ENCODE data around the gene PRSS50. TPM values are rescaled to one million over a fixed set of nuclear protein-coding genes. Genes with fewer than 3 reads are reported as not detected.

Gene PRSS50
- total RNA-seq, 2 experiments from 2014 or later: not detected

DNA sequence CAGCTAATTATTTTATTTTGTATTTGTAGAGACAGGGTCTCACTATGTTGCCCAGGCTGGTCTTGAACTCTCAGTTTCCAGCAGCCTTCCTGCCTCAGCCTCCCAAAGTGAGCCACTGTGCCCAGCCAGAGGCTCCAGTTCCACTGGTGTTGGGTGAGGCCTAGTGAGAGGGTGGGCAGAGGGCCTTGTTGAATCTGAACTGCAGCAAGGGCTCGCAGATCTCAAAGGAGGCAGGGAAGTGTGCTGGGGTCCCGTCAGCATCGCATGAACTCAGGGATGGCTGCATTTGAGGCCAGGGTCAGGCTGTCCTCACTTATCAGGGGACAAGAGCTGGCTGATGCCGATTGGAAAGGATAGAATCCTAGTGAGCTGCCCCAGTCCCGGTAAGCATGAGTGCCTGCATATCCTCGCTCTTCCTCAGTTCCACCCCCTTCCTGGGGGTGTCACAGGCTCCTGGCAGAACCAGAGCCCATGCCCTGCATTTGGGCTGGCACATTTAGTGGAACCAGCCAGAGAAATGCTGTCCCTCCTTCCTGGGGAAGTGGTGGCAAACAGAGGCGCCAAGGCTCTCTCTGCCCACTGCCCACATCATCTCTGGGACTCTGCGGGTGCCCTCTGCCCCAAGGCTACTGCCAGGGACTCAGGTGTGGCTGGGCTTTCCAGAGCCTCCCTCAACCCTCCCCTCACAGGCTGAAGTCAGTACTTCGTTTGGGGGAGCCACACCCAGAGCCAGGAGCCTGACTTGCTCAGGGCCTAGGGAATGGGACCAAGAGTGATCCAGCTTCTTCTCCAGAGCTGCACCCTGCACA lies 48.3 kb downstream of the PRSS50 start:
- no peak for DNase-seq
- H3K36me3 Mint-ChIP-seq (ENCODE audit: low read depth): no peaks in the 10 kb centered on the region
- POLR2A ChIA-PET: no interaction called here
- H3K4me3 Mint-ChIP-seq: no peak overlapping the region
- no peak for ATAC-seq
- H3K27ac Mint-ChIP-seq: no peak overlapping the region
- CTCF ChIA-PET: interaction anchor here (1.2 kb wide), 1 partner anchor 40 kb away, joined by 3 read pairs; no protein-coding TSS in a partner anchor
- no peaks in the 10 kb centered on the region for H3K4me1 Mint-ChIP-seq (ENCODE audit: low read depth)
- H3K27me3 Mint-ChIP-seq (ENCODE audit: low read depth): no peaks in the 10 kb centered on the region
- H3K9me3 Mint-ChIP-seq (ENCODE audit: insufficient read depth): no peaks in the 10 kb centered on the region

DNA sequence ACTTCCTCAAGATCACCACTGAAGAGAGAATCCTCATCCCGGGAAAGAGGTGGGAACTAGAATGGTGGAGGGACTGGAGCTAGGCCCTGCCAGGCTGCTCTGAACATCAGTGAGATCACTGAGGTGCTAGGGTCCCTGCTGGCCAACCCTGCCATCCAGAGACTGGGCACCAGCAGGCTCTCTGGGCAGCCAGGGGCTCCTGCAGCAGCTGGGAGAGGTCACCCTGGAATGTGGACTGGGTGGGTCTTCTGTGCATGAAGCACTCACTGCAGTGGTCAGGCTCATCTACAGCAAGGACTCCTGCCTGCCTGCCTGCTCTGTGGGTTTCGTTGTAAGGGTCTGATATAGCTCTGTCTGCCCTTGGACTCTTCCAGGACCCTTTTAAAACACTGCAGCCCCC lies 49.1 kb downstream of the PRSS50 start:
- Mint-ChIP-seq H3K27ac (no peak overlapping the region), H3K36me3 (ENCODE audit: low read depth) (no peaks in the 10 kb centered on the region), H3K4me3 (no peak overlapping the region), H3K4me1 (ENCODE audit: low read depth) (no peaks in the 10 kb centered on the region), H3K27me3 (ENCODE audit: low read depth) (no peaks in the 10 kb centered on the region), H3K9me3 (ENCODE audit: insufficient read depth) (no peaks in the 10 kb centered on the region)
- ATAC-seq (no peak), DNase-seq (no peak)
- ChIA-PET CTCF (interaction anchor here (1.2 kb wide), 1 partner anchor 39 kb away, joined by 3 read pairs; no protein-coding TSS in a partner anchor), POLR2A (no interaction called here)

GRCh38 chr3:46668116-46668515 lies 49.6 kb downstream of the PRSS50 start:
- H3K27ac Mint-ChIP-seq: no peak overlapping the region
- H3K27me3 Mint-ChIP-seq (ENCODE audit: low read depth): no peaks in the 10 kb centered on the region
- DNase-seq: no peak

DNA sequence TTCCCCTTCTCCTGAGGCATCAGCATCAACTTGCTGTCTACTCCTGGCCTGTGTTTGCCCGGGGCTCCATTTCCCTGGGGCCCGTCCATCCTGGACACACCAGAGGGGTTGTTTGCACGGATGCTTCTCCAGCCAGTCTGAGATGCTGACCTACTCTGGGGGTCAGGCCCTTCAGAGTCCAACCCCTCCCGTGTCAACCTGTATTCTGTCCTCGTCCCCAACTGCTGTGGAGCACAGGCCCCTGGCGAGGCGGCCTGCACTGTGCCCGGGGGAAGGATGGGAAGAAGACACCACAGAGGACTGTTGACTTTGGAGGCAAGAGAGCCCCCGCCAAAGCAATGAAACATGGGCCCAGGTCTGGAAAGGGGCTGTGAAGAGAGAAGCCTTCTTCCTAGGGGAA lies 50.0 kb downstream of the PRSS50 start:
- no peak for DNase-seq
- no peak overlapping the region for H3K27ac Mint-ChIP-seq
- no peak for ATAC-seq
- CTCF ChIA-PET: no interaction called here
- H3K27me3 Mint-ChIP-seq (ENCODE audit: low read depth): no peaks in the 10 kb centered on the region
- POLR2A ChIA-PET: no interaction called here
- H3K9me3 Mint-ChIP-seq (ENCODE audit: insufficient read depth): no peaks in the 10 kb centered on the region
- H3K4me1 Mint-ChIP-seq (ENCODE audit: low read depth): no peaks in the 10 kb centered on the region
- no peak overlapping the region for H3K4me3 Mint-ChIP-seq
- H3K36me3 Mint-ChIP-seq (ENCODE audit: low read depth): no peaks in the 10 kb centered on the region

More at GRCh38 chr3:46668116-46668515, 49.6 kb downstream of the PRSS50 start:
- Mint-ChIP-seq H3K9me3 (ENCODE audit: insufficient read depth) (no peaks in the 10 kb centered on the region), H3K4me1 (ENCODE audit: low read depth) (no peaks in the 10 kb centered on the region), H3K4me3 (no peak overlapping the region), H3K36me3 (ENCODE audit: low read depth) (no peaks in the 10 kb centered on the region)
- CTCF ChIA-PET: interaction anchor here (1.2 kb wide), 1 partner anchor 39 kb away, joined by 3 read pairs; no protein-coding TSS in a partner anchor
- POLR2A ChIA-PET: no interaction called here
- ATAC-seq: no peak

GRCh38 chr3:46667061-46667621 lies 50.5 kb downstream of the PRSS50 start:
- no peak overlapping the region for H3K27ac Mint-ChIP-seq
- no peaks in the 10 kb centered on the region for H3K9me3 Mint-ChIP-seq (ENCODE audit: insufficient read depth)
- no peak for ATAC-seq
- no peaks in the 10 kb centered on the region for H3K4me1 Mint-ChIP-seq (ENCODE audit: low read depth)
- no peaks in the 10 kb centered on the region for H3K36me3 Mint-ChIP-seq (ENCODE audit: low read depth)
- DNase-seq: no peak
- ChIA-PET CTCF (no interaction called here), POLR2A (no interaction called here)
- H3K4me3 Mint-ChIP-seq: no peak overlapping the region
- no peaks in the 10 kb centered on the region for H3K27me3 Mint-ChIP-seq (ENCODE audit: low read depth)

DNA sequence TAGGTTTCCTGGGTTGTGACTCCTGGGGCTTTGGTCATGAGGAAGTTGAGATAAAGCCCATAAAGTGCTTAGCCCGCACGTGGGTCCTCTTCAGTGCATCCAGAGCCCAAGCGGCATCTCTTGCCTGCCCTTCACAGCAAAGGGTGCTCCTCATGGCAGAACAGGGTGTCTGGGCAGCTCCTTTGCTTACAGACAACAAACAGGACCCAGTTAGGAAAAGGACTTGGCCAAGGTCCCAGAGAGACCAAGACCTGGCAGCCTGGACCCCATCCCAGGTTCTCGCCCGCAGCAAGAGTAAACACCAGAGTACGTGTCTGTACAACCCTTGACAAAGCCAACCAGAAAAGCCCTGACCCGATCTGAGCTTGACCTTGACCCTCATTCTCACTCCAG lies 51.2 kb downstream of the PRSS50 start:
- no peak for DNase-seq
- H3K27me3 Mint-ChIP-seq (ENCODE audit: low read depth): no peaks in the 10 kb centered on the region
- POLR2A ChIA-PET: no interaction called here
- no peaks in the 10 kb centered on the region for H3K36me3 Mint-ChIP-seq (ENCODE audit: low read depth)
- CTCF ChIA-PET: no interaction called here
- H3K4me3 Mint-ChIP-seq: no peak overlapping the region
- H3K9me3 Mint-ChIP-seq (ENCODE audit: insufficient read depth): no peaks in the 10 kb centered on the region
- ATAC-seq: no peak
- H3K4me1 Mint-ChIP-seq (ENCODE audit: low read depth): no peaks in the 10 kb centered on the region
- H3K27ac Mint-ChIP-seq: no peak overlapping the region

- Mint-ChIP-seq H3K27me3 (ENCODE audit: low read depth) (no peaks in the 10 kb centered on the region), H3K9me3 (ENCODE audit: insufficient read depth) (no peaks in the 10 kb centered on the region)
Measured at GRCh38 chr3:46665763-46666452, 51.8 kb downstream of the PRSS50 start.

GRCh38 chr3:46664971-46665762 lies 52.5 kb downstream of the PRSS50 start:
- CTCF ChIA-PET: interaction anchor here (1.7 kb wide), 1 partner anchor 177 kb away, joined by 4 read pairs; no protein-coding TSS in a partner anchor

More at GRCh38 chr3:46665763-46666452, 51.8 kb downstream of the PRSS50 start:
- DNase-seq (no peak), ATAC-seq (no peak)
- POLR2A ChIA-PET: no interaction called here
- H3K4me1 Mint-ChIP-seq (ENCODE audit: low read depth): no peaks in the 10 kb centered on the region
- no peaks in the 10 kb centered on the region for H3K36me3 Mint-ChIP-seq (ENCODE audit: low read depth)
- no peak overlapping the region for H3K27ac Mint-ChIP-seq
- no peak overlapping the region for H3K4me3 Mint-ChIP-seq
- CTCF ChIA-PET: no interaction called here

DNA sequence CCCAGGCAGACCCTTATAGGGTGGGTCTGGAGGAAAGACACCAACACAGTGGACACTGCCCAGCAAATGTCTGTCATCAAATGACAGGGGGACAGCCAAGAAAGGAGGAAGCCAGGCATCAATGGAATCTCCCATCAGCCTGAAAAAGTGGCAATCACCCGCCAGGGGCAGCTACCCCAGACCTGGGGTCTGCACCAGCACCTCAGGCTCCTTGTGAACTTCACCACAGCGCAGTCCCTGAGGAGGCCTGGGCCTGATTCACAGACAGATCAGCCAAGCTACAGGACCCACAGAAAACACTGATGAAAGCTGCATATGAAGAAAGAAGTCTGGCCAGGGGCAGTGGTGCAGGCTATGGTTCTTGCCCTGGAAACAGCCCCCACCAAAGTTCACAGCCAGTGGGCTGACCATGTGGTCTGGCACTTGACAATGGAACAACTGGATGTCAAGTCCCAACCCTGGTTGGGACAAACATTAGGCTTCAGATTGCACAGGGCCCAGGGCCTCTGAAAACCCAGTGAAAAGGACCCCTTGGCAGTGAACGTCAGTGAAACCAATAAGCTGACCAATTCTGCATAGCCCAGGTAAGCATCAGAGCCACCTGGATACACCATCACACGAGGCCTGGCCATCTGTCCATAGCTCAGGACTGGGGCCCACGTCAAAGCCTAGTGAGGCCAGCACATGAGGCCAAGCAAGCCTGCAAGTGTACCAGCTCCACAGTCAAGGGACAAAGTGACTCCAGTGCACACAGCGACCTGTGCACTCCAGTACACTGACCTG lies 53.3 kb downstream of the PRSS50 start:
- Mint-ChIP-seq H3K9me3 (ENCODE audit: insufficient read depth) (no peaks in the 10 kb centered on the region), H3K4me3 (no peak overlapping the region), H3K27ac (no peak overlapping the region), H3K27me3 (ENCODE audit: low read depth) (no peaks in the 10 kb centered on the region), H3K36me3 (ENCODE audit: low read depth) (no peaks in the 10 kb centered on the region), H3K4me1 (ENCODE audit: low read depth) (no peaks in the 10 kb centered on the region)
- POLR2A ChIA-PET: no interaction called here
- no peak for ATAC-seq
- CTCF ChIA-PET: interaction anchor here (1.4 to 1.7 kb wide), 3 partner anchors 35 to 176 kb away, joined by 4 to 5 read pairs (median 5); no protein-coding TSS in a partner anchor
- DNase-seq: no peak

More at GRCh38 chr3:46664971-46665762, 52.5 kb downstream of the PRSS50 start:
- no peak for ATAC-seq
- no peak overlapping the region for H3K27ac Mint-ChIP-seq
- no peak for DNase-seq
- H3K4me3 Mint-ChIP-seq: no peak overlapping the region
- H3K4me1 Mint-ChIP-seq (ENCODE audit: low read depth): no peaks in the 10 kb centered on the region
- no peaks in the 10 kb centered on the region for H3K27me3 Mint-ChIP-seq (ENCODE audit: low read depth)
- H3K36me3 Mint-ChIP-seq (ENCODE audit: low read depth): no peaks in the 10 kb centered on the region
- POLR2A ChIA-PET: no interaction called here
- no peaks in the 10 kb centered on the region for H3K9me3 Mint-ChIP-seq (ENCODE audit: insufficient read depth)

- Mint-ChIP-seq H3K27ac (no peak overlapping the region), H3K4me3 (no peak overlapping the region), H3K9me3 (ENCODE audit: insufficient read depth) (no peaks in the 10 kb centered on the region), H3K4me1 (ENCODE audit: low read depth) (no peaks in the 10 kb centered on the region), H3K27me3 (ENCODE audit: low read depth) (no peaks in the 10 kb centered on the region), H3K36me3 (ENCODE audit: low read depth) (no peaks in the 10 kb centered on the region)
- ATAC-seq (peak; percentile 28), DNase-seq (no peak)
- ChIA-PET CTCF (interaction anchor here (1.4 to 1.7 kb wide), 3 partner anchors 34 to 175 kb away, joined by 4 to 5 read pairs (median 5); no protein-coding TSS in a partner anchor), POLR2A (no interaction called here)
Measured at GRCh38 chr3:46663591-46664135, 54.0 kb downstream of the PRSS50 start.

Data from activated CD8-positive, alpha-beta T cell treated with anti-CD3 and anti-CD28 coated beads, Interleukin-2, amount 10 ng/mL, durations not matched to agents 7 days and 5 days (primary cell).